ENCODE results near the gene NYAP1. TPM values are rescaled to one million over a fixed set of nuclear protein-coding genes. Genes with fewer than 3 reads are reported as not detected.

NYAP1 gene
- total RNA-seq, 1 donor from 2014 or later: 0.95 TPM

- no peak for DNase-seq (ENCODE audit: low spot score)
- Mint-ChIP-seq H3K9me3 (ENCODE audit: low read depth) (no peaks in the 10 kb centered on the region), H3K4me3 (ENCODE audit: unreplicated experiment) (no peak overlapping the region), H3K27ac (ENCODE audit: unreplicated experiment) (peak overlapping the region; percentile 76), H3K36me3 (ENCODE audit: low read depth) (no peaks in the 10 kb centered on the region), H3K27me3 (ENCODE audit: low read depth) (peaks cover 4% of the 10 kb centered on the region), H3K4me1 (ENCODE audit: low read depth) (peaks cover 19% of the 10 kb centered on the region)
- TF ChIP-seq CTCF (IDR thresholded peaks at IDR 0.05): no peak
Measured at GRCh38 chr7:100515072-100515532, 31.4 kb downstream of the NYAP1 start.

- Mint-ChIP-seq H3K4me1 (ENCODE audit: low read depth) (peaks cover 19% of the 10 kb centered on the region), H3K27ac (ENCODE audit: unreplicated experiment) (no peak overlapping the region), H3K27me3 (ENCODE audit: low read depth) (peaks cover 3% of the 10 kb centered on the region), H3K36me3 (ENCODE audit: low read depth) (no peaks in the 10 kb centered on the region), H3K4me3 (ENCODE audit: unreplicated experiment) (no peak overlapping the region), H3K9me3 (ENCODE audit: low read depth) (no peaks in the 10 kb centered on the region)
- no peak for TF ChIP-seq CTCF (IDR thresholded peaks at IDR 0.05)
- DNase-seq (ENCODE audit: low spot score): no peak
Measured at GRCh38 chr7:100516135-100516812, 32.5 kb downstream of the NYAP1 start.

GRCh38 chr7:100517305-100517704, 33.6 kb downstream of the NYAP1 start:
- Mint-ChIP-seq H3K4me1 (ENCODE audit: low read depth) (peaks cover 19% of the 10 kb centered on the region), H3K27me3 (ENCODE audit: low read depth) (peaks cover 6% of the 10 kb centered on the region), H3K4me3 (ENCODE audit: unreplicated experiment) (no peak overlapping the region), H3K36me3 (ENCODE audit: low read depth) (no peaks in the 10 kb centered on the region), H3K9me3 (ENCODE audit: low read depth) (no peaks in the 10 kb centered on the region), H3K27ac (ENCODE audit: unreplicated experiment) (no peak overlapping the region)
- no peak for TF ChIP-seq CTCF (IDR thresholded peaks at IDR 0.05)
- no peak for DNase-seq (ENCODE audit: low spot score)

- H3K4me3 Mint-ChIP-seq (ENCODE audit: unreplicated experiment): no peak overlapping the region
- no peaks in the 10 kb centered on the region for H3K9me3 Mint-ChIP-seq (ENCODE audit: low read depth)
- peaks cover 19% of the 10 kb centered on the region for H3K4me1 Mint-ChIP-seq (ENCODE audit: low read depth)
- no peak for TF ChIP-seq CTCF (IDR thresholded peaks at IDR 0.05)
- no peak for DNase-seq (ENCODE audit: low spot score)
- no peak overlapping the region for H3K27ac Mint-ChIP-seq (ENCODE audit: unreplicated experiment)
- no peaks in the 10 kb centered on the region for H3K36me3 Mint-ChIP-seq (ENCODE audit: low read depth)
- H3K27me3 Mint-ChIP-seq (ENCODE audit: low read depth): peaks cover 6% of the 10 kb centered on the region
Measured at GRCh38 chr7:100519580-100519979, 35.9 kb downstream of the NYAP1 start.

- no peaks in the 10 kb centered on the region for H3K9me3 Mint-ChIP-seq (ENCODE audit: low read depth)
- H3K4me1 Mint-ChIP-seq (ENCODE audit: low read depth): peaks cover 15% of the 10 kb centered on the region
- no peak overlapping the region for H3K27ac Mint-ChIP-seq (ENCODE audit: unreplicated experiment)
- peaks cover 6% of the 10 kb centered on the region for H3K27me3 Mint-ChIP-seq (ENCODE audit: low read depth)
- no peak for TF ChIP-seq CTCF (IDR thresholded peaks at IDR 0.05)
- H3K4me3 Mint-ChIP-seq (ENCODE audit: unreplicated experiment): no peak overlapping the region
- peak; percentile 1 for DNase-seq (ENCODE audit: low spot score)
- H3K36me3 Mint-ChIP-seq (ENCODE audit: low read depth): no peaks in the 10 kb centered on the region
Measured at GRCh38 chr7:100520138-100520537, 36.4 kb downstream of the NYAP1 start.

All from chondrocyte (in vitro differentiated cells).